Measurements from ENCODE around the gene ZNF583.

ZNF583 gene

DNA sequence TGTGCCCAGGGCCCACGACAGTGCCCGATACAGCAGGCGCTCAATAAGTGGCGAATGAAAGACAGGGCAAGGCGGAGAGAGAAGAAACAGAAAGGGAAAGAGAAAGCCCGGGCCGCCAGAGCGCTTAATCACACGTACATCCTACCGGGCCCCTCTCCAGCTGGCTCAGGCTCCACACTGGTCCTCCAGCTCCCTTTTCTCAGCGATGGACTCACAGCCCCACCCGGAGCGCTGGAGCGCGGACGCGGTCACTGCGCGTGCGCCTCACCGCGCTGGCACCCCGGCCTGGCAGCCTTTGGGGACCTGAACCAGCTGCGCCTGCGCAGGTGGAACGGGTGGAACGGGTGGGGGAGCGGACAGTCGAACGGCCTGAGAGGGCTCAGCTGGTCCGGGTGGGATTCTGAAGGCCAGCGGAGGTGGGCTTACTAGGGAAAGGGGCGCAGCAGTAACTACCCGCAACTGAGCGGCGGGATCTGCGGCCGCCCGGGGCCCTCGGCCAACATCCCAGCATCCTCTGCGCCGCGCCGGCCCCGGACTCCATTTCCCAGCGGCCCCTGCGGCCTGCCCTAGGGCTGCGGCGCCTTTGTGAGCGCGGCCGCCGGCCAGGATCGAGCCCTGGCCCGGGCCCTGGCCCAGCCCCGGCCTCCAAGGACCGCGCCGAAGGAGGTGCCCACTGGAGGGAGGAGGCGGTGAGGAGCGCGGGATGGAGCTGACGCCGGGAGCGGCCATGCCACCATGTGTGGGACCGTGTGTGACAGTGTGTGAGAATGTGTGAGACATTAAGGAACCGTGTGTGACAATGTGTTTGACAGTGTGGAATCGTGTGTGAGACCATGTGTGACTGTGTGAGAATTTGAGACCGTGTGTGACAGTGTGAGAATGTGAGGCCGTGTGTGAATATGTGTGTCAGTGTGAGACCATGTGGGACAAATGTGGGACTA is at the start of gene ZNF583:
TSS of gene ZNF583 (plus strand) at position 569 of the 941 bp plus-strand sequence. CDS start 2,783 bp downstream, outside the sequence.
- peak; percentile 66 for DNase-seq

DNA sequence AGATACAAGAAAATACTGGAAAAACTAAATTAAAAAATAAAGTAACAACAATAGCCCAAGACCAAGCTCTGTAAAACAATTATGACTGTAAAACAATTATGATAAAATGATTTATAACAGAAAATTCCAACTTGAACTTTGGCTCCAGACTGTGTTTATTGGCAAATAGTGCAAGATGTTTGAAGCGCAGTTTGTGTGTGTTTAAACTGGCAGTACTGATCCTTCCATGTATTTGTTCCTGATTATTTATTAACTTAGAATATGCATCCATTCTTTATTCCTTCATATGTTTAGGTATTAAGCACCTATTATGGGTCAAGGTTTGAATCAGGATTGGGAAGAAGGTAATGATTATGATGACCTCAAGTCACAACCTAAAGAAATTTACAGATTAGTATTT is 48.6 kb upstream of the ZNF583 start:
- DNase-seq: no peak

DNA sequence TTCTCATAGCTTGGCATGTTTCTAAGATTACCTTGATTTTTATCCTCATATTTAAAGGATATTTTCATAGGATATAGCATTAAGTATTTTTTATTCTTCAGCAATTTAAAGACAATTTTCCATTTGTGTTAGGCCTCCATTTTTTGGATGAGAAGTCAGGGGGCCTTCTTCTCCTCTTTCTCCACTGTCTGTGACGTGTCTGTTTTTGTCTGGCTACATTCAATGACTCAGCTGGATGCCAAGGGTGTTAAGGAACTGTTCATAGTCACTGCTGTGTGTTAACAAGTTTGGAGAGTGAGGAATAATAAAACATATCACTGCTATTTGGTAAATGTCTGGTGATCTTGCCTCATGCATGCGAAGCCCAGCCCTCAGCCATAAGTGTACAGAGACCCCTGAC is 47.2 kb upstream of the ZNF583 start:
- DNase-seq: no peak

DNA sequence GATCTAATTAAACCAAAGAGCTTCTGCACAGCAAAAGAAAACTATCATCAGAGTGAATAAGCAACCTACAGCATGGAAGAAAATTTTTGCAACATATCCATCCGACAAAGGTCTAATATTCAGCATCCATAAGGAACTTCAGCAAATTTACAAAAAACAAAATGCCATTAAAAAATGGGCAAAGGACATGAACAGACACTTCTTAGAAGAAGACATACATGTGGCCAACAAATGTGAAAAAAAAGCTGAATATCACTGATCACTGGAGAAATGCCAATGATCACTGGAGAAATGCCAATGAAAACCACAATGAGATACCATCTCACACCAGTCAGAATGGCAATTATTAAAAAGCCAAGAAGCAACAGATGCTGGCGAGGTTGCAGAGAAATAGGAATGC is 43.3 kb upstream of the ZNF583 start:
- no peak for DNase-seq

DNA sequence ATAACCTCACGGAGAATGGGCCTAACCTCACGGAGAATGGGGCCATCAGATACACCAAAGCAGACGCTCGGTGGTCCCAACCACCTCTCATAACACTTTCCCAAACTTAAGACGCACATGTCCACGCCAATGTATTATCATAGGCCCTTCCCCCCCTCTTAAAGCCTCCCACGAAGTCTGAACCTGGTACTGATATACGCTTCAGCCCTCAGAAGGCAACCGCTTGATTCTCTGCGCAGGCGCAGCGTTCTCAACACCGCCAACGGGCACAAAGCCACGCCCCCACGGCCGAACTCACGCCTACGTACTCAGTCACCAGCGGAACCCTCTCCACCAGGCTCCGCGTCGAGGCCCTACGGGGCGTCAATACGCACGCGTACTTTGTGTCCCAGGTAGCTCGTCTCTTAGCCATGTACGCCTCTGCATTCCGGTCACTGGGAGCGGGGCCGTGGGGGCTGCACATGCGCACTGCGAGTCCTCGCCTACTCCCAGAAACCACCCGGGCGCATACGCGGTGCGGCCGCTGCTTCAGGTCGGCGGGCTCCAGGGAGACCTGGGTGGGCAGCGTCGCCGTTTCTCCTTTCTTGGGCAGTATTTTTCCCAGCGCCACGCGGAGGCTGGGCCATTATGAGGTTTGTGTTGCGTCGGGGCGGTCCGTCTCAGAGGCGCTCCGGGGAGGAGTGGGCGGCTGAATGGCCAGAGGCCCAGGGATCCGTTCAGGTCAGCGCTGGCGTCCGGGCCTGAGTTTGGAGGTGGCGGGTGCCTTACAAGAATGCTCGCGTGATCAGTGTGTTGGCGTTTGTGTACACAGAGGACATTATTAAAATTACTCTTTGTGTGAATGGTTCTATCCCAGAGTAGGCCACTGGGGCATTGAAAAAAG is 36.1 kb upstream of the ZNF583 start:
- DNase-seq: peak; percentile 11

DNA sequence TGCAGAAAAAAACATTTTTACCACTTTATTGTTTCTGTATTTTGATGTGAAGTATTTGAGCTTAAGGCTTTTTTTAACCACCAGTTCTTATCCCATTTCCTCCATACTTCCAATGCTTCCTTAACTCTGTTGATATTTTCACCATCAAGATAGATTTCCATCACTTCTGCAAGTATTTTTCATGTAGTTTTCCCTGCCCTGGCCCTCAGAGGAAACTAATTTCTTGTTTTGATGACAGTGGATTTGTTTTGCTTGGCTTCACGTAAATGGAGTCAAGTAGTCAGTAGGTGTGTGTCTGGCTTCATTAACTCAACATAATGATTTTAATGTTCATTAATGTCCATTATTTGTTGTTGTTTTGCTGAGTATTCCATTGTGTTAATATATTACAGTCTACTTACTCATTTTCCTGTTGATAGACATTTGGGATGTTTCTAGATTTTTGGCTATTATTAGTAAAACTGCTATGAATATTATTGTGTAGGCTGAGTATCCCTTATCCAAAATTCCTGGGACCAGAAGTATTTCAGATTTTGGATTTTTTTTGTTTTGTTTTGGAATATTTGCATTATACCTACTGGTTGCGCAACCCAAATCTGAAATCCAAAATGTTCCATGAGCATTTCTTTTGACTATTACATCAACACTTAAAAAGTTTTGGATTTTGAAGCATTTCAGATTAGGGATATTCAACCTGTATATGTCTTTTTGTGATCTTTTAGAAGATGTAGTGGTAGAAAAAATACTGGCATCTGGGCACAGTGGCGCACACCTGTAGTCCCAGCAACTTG is 34.1 kb upstream of the ZNF583 start:
- no peak for DNase-seq

DNA sequence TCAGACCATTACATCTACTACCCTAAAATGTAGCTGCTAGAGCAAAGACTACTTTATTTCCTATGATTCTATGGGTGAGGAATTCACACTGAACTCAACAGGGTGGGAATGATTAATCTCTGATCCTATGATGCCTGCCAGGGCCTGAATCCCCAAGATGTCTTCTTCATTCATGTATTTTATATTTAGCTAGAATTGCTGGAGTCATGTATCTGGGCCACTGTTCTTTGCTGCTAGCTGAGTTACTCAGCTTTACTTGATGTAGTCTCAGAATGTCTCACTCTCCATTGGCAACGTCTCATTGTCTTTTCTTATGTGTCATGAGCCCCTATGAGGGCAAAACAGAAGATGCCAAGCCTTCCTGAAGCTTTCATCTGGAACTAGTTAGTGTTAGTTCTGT is 31.9 kb upstream of the ZNF583 start:
- no peak for DNase-seq

DNA sequence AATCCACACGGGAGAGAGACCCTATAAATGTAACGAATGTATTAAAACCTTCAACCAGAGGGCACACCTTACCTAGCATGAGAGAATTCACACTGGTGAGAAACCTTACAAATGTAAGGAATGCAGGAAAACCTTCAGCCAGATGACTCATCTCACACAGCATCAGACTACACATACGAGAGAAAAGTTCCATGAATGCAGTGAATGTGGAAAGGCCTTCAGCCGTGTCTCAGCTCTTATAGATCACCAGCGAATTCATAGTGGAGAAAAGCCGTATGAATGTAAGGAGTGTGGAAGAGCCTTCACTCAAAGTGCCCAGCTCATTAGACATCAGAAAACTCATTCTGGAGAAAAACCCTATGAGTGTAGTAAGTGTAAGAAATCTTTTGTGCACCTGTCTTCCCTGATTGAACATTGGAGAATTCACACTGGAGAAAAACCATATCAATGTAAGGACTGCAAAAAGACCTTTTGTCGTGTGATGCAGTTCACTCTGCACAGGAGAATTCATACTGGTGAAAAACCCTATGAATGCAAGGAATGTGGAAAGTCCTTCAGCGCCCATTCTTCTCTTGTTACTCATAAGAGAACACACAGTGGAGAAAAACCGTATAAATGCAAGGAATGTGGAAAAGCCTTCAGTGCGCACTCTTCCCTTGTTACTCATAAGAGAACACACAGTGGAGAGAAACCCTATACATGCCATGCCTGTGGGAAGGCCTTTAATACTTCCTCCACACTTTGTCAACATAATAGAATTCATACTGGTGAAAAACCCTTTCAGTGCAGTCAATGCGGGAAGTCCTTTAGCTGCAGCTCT is 26.8 kb upstream of the ZNF583 start:
- no peak for DNase-seq

DNA sequence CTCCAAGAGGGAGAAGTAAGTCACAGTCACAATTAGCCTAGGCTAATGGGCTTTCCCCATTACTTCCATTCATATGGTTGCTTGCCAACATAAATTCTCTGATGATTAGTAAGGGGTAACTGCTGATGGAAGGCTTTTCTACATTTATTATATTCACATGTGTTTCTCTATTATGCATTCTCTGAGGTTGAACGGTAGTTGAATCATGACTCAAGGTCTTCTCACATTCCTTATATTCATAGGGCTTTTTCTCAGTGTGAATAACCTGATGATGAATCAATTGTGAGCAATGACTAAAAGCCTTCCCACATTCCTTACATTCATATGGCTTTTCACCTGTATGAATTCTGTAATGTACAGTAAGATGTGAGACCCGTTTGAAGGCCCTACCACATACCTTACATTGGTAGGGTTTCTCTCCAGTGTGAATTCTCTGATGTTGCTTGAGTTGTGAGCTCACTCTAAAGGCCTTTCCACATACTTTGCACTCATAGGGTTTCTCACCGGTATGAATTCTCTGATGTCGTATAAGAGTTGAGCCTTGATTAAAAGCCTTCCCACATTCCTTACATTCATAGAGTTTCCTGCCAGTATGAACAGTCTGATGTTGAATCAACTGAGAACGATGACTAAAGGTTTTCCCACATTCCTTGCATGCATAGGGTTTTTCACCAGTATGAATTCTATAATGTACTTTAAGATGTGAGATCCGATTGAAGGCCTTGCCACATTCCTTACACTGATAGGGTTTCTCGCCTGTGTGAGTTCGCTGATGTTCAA is 20.1 kb upstream of the ZNF583 start:
- DNase-seq: no peak

DNA sequence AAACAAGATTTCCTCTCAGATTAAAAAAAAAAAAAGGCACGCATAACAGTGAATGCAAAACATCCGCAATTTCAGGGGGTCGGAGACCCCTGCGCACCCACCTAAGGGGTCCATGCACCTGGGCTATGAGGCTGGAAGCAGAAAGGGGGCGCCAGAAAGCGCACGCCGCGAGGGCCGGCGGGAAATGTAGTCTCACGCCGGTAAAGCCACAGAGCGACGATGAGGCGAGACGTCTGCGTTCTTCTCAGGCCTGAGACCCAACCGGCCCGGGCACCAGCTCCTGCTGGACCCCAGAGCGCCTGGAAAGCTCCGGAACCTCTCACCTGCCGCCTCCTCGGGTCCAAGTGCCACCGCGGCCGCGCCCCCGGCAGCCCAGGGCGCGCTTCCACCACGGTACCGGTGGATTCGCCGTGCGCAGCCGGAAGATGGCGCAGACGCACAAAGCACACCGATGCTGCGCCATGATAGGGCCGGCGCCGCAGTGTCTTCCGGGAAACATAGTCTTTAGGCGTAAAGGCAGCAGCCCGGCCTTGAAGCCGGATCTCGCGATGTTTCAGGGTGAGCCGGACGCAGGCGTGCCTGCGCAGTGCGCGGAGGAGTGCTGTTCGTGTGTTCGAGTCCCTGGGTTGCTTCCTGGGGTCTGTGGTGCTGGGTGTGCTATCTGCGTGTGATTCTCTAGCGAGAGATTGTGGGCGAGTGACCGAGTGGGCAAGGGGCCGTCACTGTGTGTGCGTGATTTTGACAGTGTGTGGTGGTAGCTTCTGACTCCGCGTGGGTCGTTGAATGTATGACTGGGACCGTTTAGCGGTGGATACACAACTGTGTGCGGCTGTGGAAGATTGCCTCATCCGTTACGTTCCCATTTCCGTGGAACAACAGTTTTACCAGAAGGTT is 10.8 kb upstream of the ZNF583 start, which contains the start of gene ZNF582:
TSS of gene ZNF582 (minus strand) at position 416 of the 894 bp plus-strand sequence. CDS start 1,782 bp downstream, outside the sequence.
- peak; percentile 70 for DNase-seq

DNA sequence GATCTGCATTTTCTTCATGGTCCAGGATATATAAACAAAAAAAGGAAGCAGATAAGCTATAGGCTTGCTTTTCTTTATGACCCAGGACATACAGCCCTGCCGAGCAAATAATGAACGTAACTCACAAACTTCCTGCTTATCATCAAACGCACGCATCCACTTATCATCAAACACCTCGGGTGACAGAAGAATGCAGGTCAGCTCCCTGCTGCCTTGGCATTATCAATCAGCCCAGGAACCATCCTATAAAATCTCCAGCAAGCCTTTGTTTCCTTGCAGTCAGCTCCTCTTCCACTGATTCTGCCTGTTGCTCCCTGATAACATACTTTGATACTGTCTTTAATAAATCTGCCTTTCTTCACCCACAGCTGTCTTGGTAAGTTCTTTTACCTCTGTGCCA is 5.3 kb upstream of the ZNF583 start:
- DNase-seq: no peak

DNA sequence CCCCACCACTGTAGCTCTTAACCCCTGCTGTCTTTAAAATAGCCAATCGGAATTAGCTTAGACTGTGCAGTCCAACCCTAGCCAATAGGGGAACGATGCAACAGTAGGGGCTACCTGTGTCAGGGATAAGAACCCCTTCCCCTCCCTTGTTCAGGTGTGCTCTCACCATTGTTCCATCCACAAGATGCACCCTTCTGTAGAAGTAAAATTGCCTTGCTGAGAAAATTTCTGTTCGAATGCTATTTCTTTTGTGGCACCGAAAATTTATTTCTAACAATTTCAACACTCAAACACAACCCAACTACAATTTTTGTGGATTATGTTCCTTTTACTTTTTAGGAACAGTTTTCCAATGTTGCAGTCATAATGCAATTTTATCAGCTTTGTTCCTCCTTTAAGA is 3.6 kb upstream of the ZNF583 start:
- DNase-seq: no peak

DNA sequence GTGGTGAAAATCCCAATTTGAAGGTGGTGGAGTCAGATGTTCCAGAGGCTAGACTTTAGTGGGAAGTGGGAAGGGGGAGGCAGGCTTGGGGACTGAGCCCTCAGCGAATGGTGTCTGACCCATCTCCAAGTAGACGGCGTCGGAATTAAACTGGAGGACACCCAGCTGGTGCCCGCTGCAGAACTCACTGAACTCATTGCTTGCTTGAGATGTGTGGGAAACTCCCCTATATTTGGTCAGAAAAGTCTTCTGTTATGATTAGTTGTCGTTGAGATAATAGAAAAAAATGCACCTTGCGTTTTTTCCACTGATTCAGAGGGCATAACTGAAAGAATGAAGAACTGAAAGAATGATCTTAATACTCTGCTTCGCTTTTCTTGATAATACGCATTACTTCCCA is 871 bp upstream of the ZNF583 start:
- no peak for DNase-seq

DNA sequence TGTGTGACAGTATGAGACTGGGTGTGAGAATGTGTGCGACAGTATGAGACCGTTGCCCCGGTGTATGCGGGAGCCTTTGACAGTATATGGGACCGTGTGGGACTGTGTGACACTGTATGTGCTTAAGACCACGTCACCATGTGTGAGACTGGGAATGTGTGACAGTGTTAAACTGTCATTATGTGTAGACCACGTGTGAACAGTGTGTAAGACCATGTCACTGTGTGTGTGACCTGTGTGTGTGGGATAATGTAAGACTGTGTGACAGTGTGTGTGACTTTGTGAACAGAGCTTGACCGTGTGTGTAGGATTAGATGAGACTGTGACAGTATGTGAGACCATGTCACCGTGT is 549 bp downstream of the ZNF583 start:
- DNase-seq: no peak

DNA sequence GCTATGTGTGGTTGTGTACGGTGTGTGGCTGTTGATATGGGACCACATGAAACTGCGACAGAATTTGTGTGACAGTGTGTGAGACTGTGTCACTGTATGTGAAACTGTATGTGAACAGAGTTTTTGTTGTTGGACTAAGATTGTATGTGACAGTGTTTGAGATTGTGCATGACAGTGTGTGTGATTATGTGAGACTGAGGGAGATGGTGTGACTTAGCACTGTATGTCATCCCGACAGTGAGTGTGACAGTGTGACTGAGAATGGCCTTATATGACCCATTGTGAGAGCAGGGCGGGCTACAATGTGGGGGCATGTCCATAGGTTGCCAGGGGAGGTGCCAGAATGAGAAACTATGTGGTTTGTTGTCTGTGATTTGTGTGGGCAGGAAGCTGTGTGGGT is 930 bp downstream of the ZNF583 start:
- DNase-seq: no peak

DNA sequence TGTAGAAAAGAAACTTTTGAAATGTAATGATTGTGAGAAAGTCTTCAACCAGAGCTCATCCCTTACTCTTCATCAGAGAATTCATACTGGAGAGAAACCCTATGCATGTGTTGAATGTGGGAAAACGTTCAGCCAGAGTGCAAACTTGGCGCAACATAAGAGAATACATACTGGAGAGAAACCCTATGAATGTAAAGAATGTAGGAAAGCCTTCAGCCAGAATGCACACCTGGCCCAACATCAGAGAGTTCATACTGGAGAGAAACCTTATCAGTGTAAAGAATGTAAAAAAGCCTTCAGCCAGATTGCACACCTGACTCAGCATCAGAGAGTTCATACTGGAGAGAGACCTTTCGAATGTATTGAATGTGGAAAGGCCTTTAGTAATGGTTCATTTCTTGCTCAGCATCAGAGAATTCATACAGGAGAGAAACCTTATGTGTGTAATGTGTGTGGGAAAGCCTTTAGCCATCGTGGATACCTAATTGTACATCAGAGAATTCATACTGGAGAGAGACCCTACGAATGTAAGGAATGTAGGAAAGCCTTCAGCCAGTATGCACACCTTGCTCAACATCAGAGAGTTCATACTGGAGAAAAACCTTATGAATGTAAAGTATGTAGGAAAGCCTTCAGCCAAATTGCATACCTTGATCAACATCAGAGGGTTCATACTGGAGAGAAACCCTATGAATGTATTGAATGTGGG is 19.3 kb downstream of the ZNF583 start:
- no peak for DNase-seq

DNA sequence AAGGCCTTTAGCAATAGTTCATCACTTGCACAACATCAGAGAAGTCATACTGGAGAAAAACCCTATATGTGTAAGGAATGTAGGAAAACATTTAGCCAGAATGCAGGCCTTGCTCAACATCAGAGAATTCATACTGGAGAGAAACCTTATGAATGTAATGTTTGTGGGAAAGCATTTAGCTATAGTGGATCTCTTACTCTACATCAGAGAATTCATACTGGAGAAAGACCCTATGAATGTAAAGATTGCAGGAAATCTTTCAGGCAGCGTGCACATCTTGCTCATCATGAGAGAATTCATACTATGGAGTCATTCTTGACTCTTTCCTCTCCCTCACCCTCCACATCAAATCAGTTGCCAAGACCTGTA is 19.8 kb downstream of the ZNF583 start:
- no peak for DNase-seq

DNA sequence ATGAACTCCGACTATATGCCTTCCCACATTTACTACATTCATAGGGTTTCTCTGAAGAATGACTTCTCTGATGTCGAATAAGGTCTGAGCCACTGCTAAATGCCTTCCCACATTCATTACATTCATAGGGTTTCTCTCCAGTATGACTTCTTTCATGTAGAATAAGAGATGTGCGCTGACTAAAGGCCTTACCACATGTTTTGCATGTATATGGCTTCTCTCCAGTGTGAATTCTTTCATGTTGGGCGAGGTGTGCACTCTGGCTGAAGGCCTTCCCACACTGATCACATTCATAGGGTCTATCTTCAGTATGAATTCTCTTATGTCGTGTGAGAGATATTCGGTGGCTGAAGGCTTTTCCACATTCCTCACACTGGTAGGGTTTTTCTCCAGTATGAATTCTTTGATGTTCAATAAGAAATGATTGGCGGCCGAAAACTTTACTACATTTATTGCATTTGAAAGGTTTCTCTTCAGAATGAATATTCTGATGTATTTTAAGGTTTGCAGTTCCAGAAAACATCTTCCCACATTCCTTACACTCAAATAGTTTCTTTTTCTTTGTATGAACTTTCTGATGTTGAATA is 37.2 kb downstream of the ZNF583 start:
- no peak for DNase-seq

DNA sequence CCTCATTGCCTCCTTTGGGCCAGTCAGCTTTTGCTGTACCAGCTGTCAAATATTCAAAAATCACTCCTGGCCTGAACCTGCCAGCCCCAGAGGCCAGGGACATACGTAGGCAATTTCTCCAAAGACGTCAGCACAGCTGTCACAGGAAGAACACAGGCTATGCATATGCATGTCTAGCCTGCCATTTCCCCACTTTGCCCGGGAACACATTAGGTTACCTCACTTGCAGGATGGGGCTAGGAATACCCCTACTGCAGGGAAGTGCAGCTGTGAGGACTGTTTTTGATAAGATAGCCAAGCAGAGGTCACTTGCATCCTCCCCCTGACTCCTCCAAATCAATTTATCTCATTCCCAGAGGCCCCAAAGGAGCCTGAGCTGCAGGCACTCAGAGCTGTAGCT is 70.2 kb downstream of the ZNF583 start:
- no peak for DNase-seq
